K562 (cell line): Measurements from ENCODE around the gene CREG1. TPM values are rescaled to one million over a fixed set of nuclear protein-coding genes. Genes with fewer than 3 reads are reported as not detected.

ENCODE experiments used
- DEAF1 ChIP-seq: fragments of 450-650 bp; formaldehyde crosslinking; IDR thresholded peaks from 2 replicates; pipeline ENCODE4 v1.4.0; 2020; ENCODE audit warnings: mild to moderate bottlenecking, moderate library complexity
- HSF4 ChIP-seq: fragments of 250-450 bp; sonication (Bioruptor Pico); IDR thresholded peaks from 2 replicates; pipeline ENCODE4 v2.1.2; 2022; ENCODE audit warnings: mild to moderate bottlenecking, moderate library complexity, borderline replicate concordance
- NR2F6 ChIP-seq: fragments of 450-650 bp; formaldehyde crosslinking; IDR thresholded peaks from 2 replicates; pipeline ENCODE4 v1.4.0; 2020; ENCODE audit warnings: mild to moderate bottlenecking
- NRF1 ChIP-seq, 2 experiments: fragments of 450-650 bp; IDR thresholded peaks in 1 of 2; conservative IDR thresholded peaks in 1 of 2; 2 replicates each; pipeline ENCODE4 v1.6.1; 2014; ENCODE audit warnings: mild to moderate bottlenecking in 2 of 2
- POLR2A ChIP-seq: fragments of 450-650 bp; conservative IDR thresholded peaks from 2 replicates; pipeline ENCODE4 v1.6.1; 2016
- REST ChIP-seq, 2 experiments: fragments of 450-650 bp; formaldehyde crosslinking in 1 of 2; IDR thresholded peaks; 2 replicates each; pipeline versions ENCODE4 v1.4.0 to v1.6.1; 2014 to 2020; ENCODE audit warnings: mild to moderate bottlenecking in 2 of 2, borderline replicate concordance in 1 of 2, low read depth in 1 of 2
- SMAD4 ChIP-seq: fragments of 250-450 bp; sonication (Bioruptor Pico); conservative IDR thresholded peaks from 2 replicates; pipeline ENCODE4 v1.8.0; 2021; ENCODE audit warnings: inconsistent platforms, mild to moderate bottlenecking, moderate library complexity
- STAG1 ChIP-seq: sonication (generic); formaldehyde crosslinking; IDR thresholded peaks from 2 replicates; pipeline ENCODE4 v1.5.0; 2020; ENCODE audit warnings: missing genetic modification reagents, borderline replicate concordance
- TEAD2 ChIP-seq: fragments of 450-650 bp; IDR thresholded peaks from 2 replicates; pipeline ENCODE4 v1.6.1; 2016; ENCODE audit warnings: missing genetic modification characterization, control low read depth, missing compliant biosample characterization
- TGIF2 ChIP-seq: sonication (generic); formaldehyde crosslinking; IDR thresholded peaks from 2 replicates; pipeline ENCODE4 v1.8.1; 2022; ENCODE audit warnings: mild to moderate bottlenecking, missing genetic modification reagents, moderate library complexity
- polyA plus RNA-seq, 8 experiments: library from polyadenylated mRNA; depleted of rRNA in 4 of 8; stranded (reverse) in 5 of 8; unstranded in 3 of 8; fragments of >200 nt; fragmentation: Nextera tagmentation in 2 of 8; fragmentation: Illumina TruSeq in 1 of 8; extraction: Ambion mirVana in 2 of 8; extraction: Trizol in 1 of 8; gene quantifications; 2 replicates each; pipeline versions ENCODE4 v1.2.1 to v1.2.3, GENCODE V29; 2011 to 2014; ENCODE audit warnings: inconsistent platforms in 1 of 8, missing spikeins in 1 of 8
- total RNA-seq, 7 experiments: library from RNA; depleted of rRNA in 6 of 7; stranded (reverse); fragments of >200 nt in 6 of 7; fragmentation: Illumina TruSeq in 2 of 7; extraction: Trizol in 2 of 7; gene quantifications; 2 replicates each; pipeline versions ENCODE4 v1.2.1 to v1.2.3, GENCODE V29; 2011 to 2021; ENCODE audit warnings: low replicate concordance in 1 of 7
- TF ChIP-seq, protein P1 (sequence below): sonication (generic); formaldehyde crosslinking; IDR thresholded peaks from 2 replicates; pipeline ENCODE4 v1.9.0; 2022; ENCODE audit warnings: mild to moderate bottlenecking, missing genetic modification reagents
- TF ChIP-seq, protein P2 (sequence below): fragments of 450-650 bp; IDR thresholded peaks from 2 replicates; pipeline ENCODE4 v1.6.1; 2017; ENCODE audit warnings: antibody characterized with exemption, mild to moderate bottlenecking
- TF ChIP-seq, protein P3 (sequence below): sonication (generic); formaldehyde crosslinking; IDR thresholded peaks from 2 replicates; pipeline ENCODE4 v1.8.1; 2022; ENCODE audit warnings: missing genetic modification reagents

Gene CREG1
- total and polyA plus RNA-seq, 9 of the 15 experiments (the other 6 are each of a cell fraction or from before 2014, with no cell fraction given), result 45.7 to 272 (median 161) TPM

- no peak for TF ChIP-seq TGIF2 (CRISPR knock-in tag)
- TF ChIP-seq, protein P1, sequence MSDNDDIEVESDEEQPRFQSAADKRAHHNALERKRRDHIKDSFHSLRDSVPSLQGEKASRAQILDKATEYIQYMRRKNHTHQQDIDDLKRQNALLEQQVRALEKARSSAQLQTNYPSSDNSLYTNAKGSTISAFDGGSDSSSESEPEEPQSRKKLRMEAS (CRISPR knock-in tag), result peak; percentile 67
- no peak for TF ChIP-seq STAG1 (CRISPR knock-in tag)
- TF ChIP-seq, protein P2, sequence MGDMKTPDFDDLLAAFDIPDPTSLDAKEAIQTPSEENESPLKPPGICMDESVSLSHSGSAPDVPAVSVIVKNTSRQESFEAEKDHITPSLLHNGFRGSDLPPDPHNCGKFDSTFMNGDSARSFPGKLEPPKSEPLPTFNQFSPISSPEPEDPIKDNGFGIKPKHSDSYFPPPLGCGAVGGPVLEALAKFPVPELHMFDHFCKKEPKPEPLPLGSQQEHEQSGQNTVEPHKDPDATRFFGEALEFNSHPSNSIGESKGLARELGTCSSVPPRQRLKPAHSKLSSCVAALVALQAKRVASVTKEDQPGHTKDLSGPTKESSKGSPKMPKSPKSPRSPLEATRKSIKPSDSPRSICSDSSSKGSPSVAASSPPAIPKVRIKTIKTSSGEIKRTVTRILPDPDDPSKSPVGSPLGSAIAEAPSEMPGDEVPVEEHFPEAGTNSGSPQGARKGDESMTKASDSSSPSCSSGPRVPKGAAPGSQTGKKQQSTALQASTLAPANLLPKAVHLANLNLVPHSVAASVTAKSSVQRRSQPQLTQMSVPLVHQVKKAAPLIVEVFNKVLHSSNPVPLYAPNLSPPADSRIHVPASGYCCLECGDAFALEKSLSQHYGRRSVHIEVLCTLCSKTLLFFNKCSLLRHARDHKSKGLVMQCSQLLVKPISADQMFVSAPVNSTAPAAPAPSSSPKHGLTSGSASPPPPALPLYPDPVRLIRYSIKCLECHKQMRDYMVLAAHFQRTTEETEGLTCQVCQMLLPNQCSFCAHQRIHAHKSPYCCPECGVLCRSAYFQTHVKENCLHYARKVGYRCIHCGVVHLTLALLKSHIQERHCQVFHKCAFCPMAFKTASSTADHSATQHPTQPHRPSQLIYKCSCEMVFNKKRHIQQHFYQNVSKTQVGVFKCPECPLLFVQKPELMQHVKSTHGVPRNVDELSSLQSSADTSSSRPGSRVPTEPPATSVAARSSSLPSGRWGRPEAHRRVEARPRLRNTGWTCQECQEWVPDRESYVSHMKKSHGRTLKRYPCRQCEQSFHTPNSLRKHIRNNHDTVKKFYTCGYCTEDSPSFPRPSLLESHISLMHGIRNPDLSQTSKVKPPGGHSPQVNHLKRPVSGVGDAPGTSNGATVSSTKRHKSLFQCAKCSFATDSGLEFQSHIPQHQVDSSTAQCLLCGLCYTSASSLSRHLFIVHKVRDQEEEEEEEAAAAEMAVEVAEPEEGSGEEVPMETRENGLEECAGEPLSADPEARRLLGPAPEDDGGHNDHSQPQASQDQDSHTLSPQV, result peak; percentile 75; the same call in 1 of the 2 replicates
- no peak for TF ChIP-seq TEAD2 (tag)
- no peak for TF ChIP-seq NR2F6 (CRISPR knock-in tag)
- TF ChIP-seq POLR2A, result no peak
- 0 out of 4 replicates have a peak, but pooled peaks of 1 of the 2 experiments have one; percentile 20 for TF ChIP-seq NRF1 (conservative IDR thresholded peaks at IDR 0.05 in 1 of 2, IDR thresholded peaks at IDR 0.05 in 1 of 2)
- no peak for TF ChIP-seq DEAF1
- peak; percentile 96 for TF ChIP-seq REST (IDR thresholded peaks at IDR 0.05; ENCODE audit: borderline replicate concordance)
- TF ChIP-seq REST (CRISPR knock-in tag; IDR thresholded peaks at IDR 0.05; ENCODE audit: low read depth), result no peak
- TF ChIP-seq, protein P3, sequence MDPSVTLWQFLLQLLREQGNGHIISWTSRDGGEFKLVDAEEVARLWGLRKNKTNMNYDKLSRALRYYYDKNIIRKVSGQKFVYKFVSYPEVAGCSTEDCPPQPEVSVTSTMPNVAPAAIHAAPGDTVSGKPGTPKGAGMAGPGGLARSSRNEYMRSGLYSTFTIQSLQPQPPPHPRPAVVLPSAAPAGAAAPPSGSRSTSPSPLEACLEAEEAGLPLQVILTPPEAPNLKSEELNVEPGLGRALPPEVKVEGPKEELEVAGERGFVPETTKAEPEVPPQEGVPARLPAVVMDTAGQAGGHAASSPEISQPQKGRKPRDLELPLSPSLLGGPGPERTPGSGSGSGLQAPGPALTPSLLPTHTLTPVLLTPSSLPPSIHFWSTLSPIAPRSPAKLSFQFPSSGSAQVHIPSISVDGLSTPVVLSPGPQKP (CRISPR knock-in tag), result no peak
- TF ChIP-seq SMAD4 (CRISPR knock-in tag), result peak; percentile 90
- TF ChIP-seq HSF4 (CRISPR knock-in tag), result no peak
Measured at GRCh38 chr1:167524651-167525050, 28.9 kb downstream of the CREG1 start (continued).
